Activated naive CD8-positive, alpha-beta T cell treated with anti-CD3 and anti-CD28 coated beads for 36 hours (primary cell): ENCODE data around the gene RAD50. TPM values are rescaled to one million over a fixed set of nuclear protein-coding genes. Genes with fewer than 3 reads are reported as not detected.
"Not testable (repeated sequence)": the region's sequence is repeated elsewhere in the genome, so short reads cannot be mapped to it uniquely, and the experiment has no call there.

ENCODE experiments used
- DNase-seq: peaks from one replicate; pipeline ENCODE4 v3.0.0; 2021
- H3K27ac Mint-ChIP-seq: one replicate; pipeline ENCODE4 v1.8.0; 2022; ENCODE audit warnings: mild to moderate bottlenecking, moderate library complexity, mixed read lengths
- H3K27me3 Mint-ChIP-seq: one replicate; pipeline ENCODE4 v1.8.0; 2022; ENCODE audit warnings: mild to moderate bottlenecking, mixed read lengths
- H3K36me3 Mint-ChIP-seq: one replicate; pipeline ENCODE4 v1.8.0; 2021; ENCODE audit warnings: mild to moderate bottlenecking, mixed read lengths
- H3K4me1 Mint-ChIP-seq: one replicate; pipeline ENCODE4 v1.8.0; 2021; ENCODE audit warnings: mixed read lengths
- H3K4me3 Mint-ChIP-seq: one replicate; pipeline ENCODE4 v1.8.0; 2022; ENCODE audit warnings: mild to moderate bottlenecking, moderate library complexity, mixed read lengths
- H3K9me3 Mint-ChIP-seq: one replicate; pipeline ENCODE4 v1.8.0; 2022; ENCODE audit warnings: mixed read lengths
- total RNA-seq, 2 experiments: library from RNA; stranded (reverse); gene quantifications; one replicate each; pipeline ENCODE4 v1.2.3, GENCODE V29; 2021

The RAD50 gene
- total RNA-seq, 2 experiments from 2014 or later: 40.7 to 49.1 TPM

GRCh38 chr5:132591145-132591544 is 34.4 kb downstream of the RAD50 start:
- H3K9me3 Mint-ChIP-seq: no peaks in the 10 kb centered on the region
- peaks cover 15% of the 10 kb centered on the region for H3K36me3 Mint-ChIP-seq

DNA sequence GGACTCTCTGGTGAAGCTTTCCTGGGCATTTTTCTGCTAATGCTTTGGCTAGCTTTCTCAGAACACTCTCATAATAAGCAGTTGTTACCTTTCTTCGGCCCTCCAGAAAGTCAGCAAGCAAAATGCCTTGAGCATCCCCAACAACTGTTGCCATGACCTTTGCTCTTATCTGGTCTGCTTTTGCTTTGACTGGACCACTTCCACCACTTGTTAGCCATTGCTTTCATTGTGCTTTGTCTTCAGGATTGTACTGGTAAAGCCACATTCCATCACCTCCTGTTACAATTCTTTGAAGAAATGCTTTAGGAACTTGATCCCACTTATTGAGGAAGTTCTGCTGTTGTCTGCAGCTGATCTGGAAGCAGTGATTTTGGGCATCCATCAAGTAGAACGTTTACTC is 35.7 kb downstream of the RAD50 start:
- H3K27ac Mint-ChIP-seq: no peak overlapping the region
- no peak overlapping the region for H3K4me3 Mint-ChIP-seq
- H3K27me3 Mint-ChIP-seq: no peaks in the 10 kb centered on the region
- no peaks in the 10 kb centered on the region for H3K9me3 Mint-ChIP-seq
- peaks cover 22% of the 10 kb centered on the region for H3K36me3 Mint-ChIP-seq
- DNase-seq: no peak
- H3K4me1 Mint-ChIP-seq: no peaks in the 10 kb centered on the region

More at GRCh38 chr5:132591145-132591544, 34.4 kb downstream of the RAD50 start:
- Mint-ChIP-seq H3K4me3 (no peak overlapping the region), H3K27ac (no peak overlapping the region), H3K27me3 (no peaks in the 10 kb centered on the region), H3K4me1 (peaks cover under 1% of the 10 kb centered on the region)
- no peak for DNase-seq

GRCh38 chr5:132594170-132594569 is 37.4 kb downstream of the RAD50 start:
- H3K27ac Mint-ChIP-seq: no peak overlapping the region
- no peak for DNase-seq
- no peaks in the 10 kb centered on the region for H3K4me1 Mint-ChIP-seq
- peaks cover 21% of the 10 kb centered on the region for H3K36me3 Mint-ChIP-seq
- no peaks in the 10 kb centered on the region for H3K27me3 Mint-ChIP-seq
- no peak overlapping the region for H3K4me3 Mint-ChIP-seq
- H3K9me3 Mint-ChIP-seq: no peaks in the 10 kb centered on the region

- no peak for DNase-seq
- Mint-ChIP-seq H3K27me3 (no peaks in the 10 kb centered on the region), H3K9me3 (no peaks in the 10 kb centered on the region), H3K4me1 (no peaks in the 10 kb centered on the region), H3K4me3 (no peak overlapping the region), H3K36me3 (peaks cover 19% of the 10 kb centered on the region), H3K27ac (no peak overlapping the region)
Observed at GRCh38 chr5:132595624-132596023, 38.8 kb downstream of the RAD50 start.

GRCh38 chr5:132601071-132601728 is 44.4 kb downstream of the RAD50 start:
- peak overlapping the region; percentile 45 for H3K27ac Mint-ChIP-seq
- no peaks in the 10 kb centered on the region for H3K27me3 Mint-ChIP-seq
- H3K4me3 Mint-ChIP-seq: no peak overlapping the region
- no peaks in the 10 kb centered on the region for H3K4me1 Mint-ChIP-seq
- H3K9me3 Mint-ChIP-seq: no peaks in the 10 kb centered on the region
- H3K36me3 Mint-ChIP-seq: peaks cover 30% of the 10 kb centered on the region
- no peak for DNase-seq

DNA sequence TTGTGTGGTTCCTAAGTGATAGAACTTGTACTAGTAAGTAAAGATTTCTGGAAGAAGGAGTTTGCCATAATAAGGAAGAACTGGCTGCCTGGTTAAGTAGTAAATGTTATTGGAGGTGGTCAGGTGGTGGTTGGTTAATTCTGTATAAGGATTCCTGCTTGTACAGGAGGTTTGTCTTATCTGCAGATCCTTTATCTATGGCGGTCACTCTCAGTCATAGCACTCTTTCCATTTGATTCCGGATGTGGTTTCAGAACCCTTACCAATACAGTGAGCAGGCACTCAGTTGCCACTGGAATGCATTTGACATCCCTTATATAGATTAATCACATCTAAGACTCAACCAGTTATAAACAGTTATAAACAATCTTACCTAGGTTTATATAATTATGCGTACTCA is 50.3 kb downstream of the RAD50 start:
- H3K27me3 Mint-ChIP-seq: no peaks in the 10 kb centered on the region
- no peak overlapping the region for H3K27ac Mint-ChIP-seq
- no peak overlapping the region for H3K4me3 Mint-ChIP-seq
- peaks cover 2% of the 10 kb centered on the region for H3K9me3 Mint-ChIP-seq
- DNase-seq: no peak
- peaks cover 41% of the 10 kb centered on the region for H3K36me3 Mint-ChIP-seq
- H3K4me1 Mint-ChIP-seq: no peaks in the 10 kb centered on the region

GRCh38 chr5:132608107-132608506 is 51.3 kb downstream of the RAD50 start:
- no peak for DNase-seq
- H3K27me3 Mint-ChIP-seq: no peaks in the 10 kb centered on the region
- peaks cover 42% of the 10 kb centered on the region for H3K36me3 Mint-ChIP-seq
- no peak overlapping the region for H3K27ac Mint-ChIP-seq
- peaks cover 2% of the 10 kb centered on the region for H3K9me3 Mint-ChIP-seq
- H3K4me1 Mint-ChIP-seq: no peaks in the 10 kb centered on the region
- no peak overlapping the region for H3K4me3 Mint-ChIP-seq

DNA sequence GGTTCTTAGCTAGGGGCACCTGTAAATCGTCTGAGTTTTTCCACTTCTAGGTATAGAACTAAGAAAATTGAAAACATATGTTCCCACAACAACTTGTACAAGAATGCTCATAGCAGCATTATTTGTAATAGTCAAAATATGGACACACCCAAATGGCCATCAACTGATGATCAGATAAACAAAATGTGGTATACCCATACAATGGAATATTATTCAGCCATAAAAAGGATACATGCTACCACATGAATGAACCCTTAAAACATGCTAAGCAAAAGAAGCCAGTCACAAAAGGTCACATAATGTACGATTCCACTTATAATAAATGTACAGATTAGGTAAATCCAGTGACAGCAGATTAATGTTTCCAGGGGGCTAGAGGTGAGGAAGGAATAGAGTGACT is 55.2 kb downstream of the RAD50 start:
- H3K36me3 Mint-ChIP-seq: peaks cover 27% of the 10 kb centered on the region
- no peak for DNase-seq
- no peaks in the 10 kb centered on the region for H3K27me3 Mint-ChIP-seq
- H3K9me3 Mint-ChIP-seq: peaks cover 2% of the 10 kb centered on the region
- no peak overlapping the region for H3K4me3 Mint-ChIP-seq
- H3K27ac Mint-ChIP-seq: no peak overlapping the region
- no peaks in the 10 kb centered on the region for H3K4me1 Mint-ChIP-seq

- Mint-ChIP-seq H3K4me1 (no peaks in the 10 kb centered on the region), H3K9me3 (peaks cover 2% of the 10 kb centered on the region), H3K36me3 (peaks cover 27% of the 10 kb centered on the region), H3K27me3 (no peaks in the 10 kb centered on the region), H3K27ac (no peak overlapping the region), H3K4me3 (no peak overlapping the region)
- DNase-seq: no peak
Observed at GRCh38 chr5:132612846-132613245, 56.1 kb downstream of the RAD50 start.

DNA sequence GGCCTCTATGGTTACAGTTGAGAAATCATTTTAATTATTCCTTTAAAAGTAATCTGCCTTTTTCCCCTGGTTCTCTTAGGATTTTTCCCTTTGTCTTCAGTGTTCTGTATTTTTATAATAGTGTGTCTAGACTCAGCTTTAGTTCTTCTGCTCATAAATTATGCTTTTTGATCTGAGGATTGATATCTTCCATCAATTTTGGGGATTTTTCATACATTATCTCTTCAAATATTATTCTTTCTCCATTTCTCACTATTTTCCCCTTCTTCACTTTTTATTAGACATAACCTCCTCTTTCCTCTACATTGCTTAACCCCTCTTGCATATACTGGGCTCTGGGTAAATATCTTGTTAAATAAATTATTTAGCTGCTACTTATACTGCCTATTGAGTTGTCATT is 64.9 kb downstream of the RAD50 start:
- no peaks in the 10 kb centered on the region for H3K27me3 Mint-ChIP-seq
- H3K4me1 Mint-ChIP-seq: peaks cover 4% of the 10 kb centered on the region
- no peak overlapping the region for H3K4me3 Mint-ChIP-seq
- H3K36me3 Mint-ChIP-seq: peaks cover 37% of the 10 kb centered on the region
- DNase-seq: no peak
- H3K9me3 Mint-ChIP-seq: no peaks in the 10 kb centered on the region
- no peak overlapping the region for H3K27ac Mint-ChIP-seq

- Mint-ChIP-seq H3K36me3 (peaks cover 37% of the 10 kb centered on the region), H3K27me3 (no peaks in the 10 kb centered on the region), H3K27ac (peak overlapping the region; percentile 60), H3K4me3 (no peak overlapping the region), H3K4me1 (peaks cover 4% of the 10 kb centered on the region), H3K9me3 (no peaks in the 10 kb centered on the region)
- no peak for DNase-seq
Observed at GRCh38 chr5:132622608-132623007, 65.8 kb downstream of the RAD50 start.

- DNase-seq: no peak
- Mint-ChIP-seq H3K27ac (no peak overlapping the region), H3K9me3 (no peaks in the 10 kb centered on the region), H3K4me1 (peaks cover 11% of the 10 kb centered on the region), H3K4me3 (no peak overlapping the region), H3K27me3 (no peaks in the 10 kb centered on the region), H3K36me3 (peaks cover 34% of the 10 kb centered on the region)
Observed at GRCh38 chr5:132627470-132627869, 70.7 kb downstream of the RAD50 start.

DNA sequence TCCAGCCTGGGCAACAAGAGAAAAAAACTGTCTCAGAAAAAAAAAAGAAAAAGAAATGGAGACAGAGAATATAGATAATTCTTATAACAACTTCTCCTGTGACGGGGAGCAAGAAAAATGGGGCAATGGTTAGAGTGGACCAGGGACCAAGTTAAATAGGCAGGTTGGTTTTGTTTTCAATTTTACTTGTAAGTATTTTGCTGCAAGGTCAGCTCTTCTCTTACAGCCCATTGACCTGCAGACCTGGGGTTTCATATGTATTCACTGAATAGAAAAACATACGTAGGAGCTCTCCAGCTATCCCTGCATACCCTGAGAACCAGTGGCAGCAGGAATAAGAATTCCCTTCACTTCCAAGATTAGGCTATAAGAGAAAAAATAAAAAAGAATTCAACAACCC is 72.0 kb downstream of the RAD50 start:
- DNase-seq: no peak
- no peaks in the 10 kb centered on the region for H3K9me3 Mint-ChIP-seq
- H3K36me3 Mint-ChIP-seq: peaks cover 23% of the 10 kb centered on the region
- H3K4me1 Mint-ChIP-seq: peaks cover 7% of the 10 kb centered on the region
- H3K4me3 Mint-ChIP-seq: no peak overlapping the region
- H3K27me3 Mint-ChIP-seq: no peaks in the 10 kb centered on the region
- no peak overlapping the region for H3K27ac Mint-ChIP-seq

- Mint-ChIP-seq H3K27ac (peak overlapping the region; percentile 36), H3K27me3 (no peaks in the 10 kb centered on the region), H3K4me1 (peaks cover 7% of the 10 kb centered on the region), H3K36me3 (peaks cover 24% of the 10 kb centered on the region), H3K9me3 (no peaks in the 10 kb centered on the region), H3K4me3 (no peak overlapping the region)
- no peak for DNase-seq
Observed at GRCh38 chr5:132629230-132629944, 72.6 kb downstream of the RAD50 start.

DNA sequence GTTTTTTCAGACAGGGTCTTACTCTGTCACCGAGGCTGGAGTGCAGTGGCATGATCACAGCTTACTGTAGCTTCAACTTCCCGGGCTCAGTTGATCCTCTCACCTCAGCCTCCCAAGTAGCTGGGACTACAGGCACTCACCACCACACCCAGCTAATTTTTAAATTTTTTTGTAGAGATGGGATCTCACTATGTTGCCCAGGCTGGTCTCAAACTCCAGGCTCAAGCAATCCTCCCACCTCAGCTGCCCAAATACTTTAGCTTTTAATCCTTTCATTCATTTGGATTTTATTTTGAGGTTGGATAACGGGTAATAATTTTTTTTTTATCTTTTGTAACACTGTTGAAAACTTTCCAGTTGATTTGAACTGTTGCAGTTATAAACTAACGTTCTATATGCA is 76.8 kb downstream of the RAD50 start:
- not testable (repeated sequence) for H3K9me3 Mint-ChIP-seq, H3K27ac Mint-ChIP-seq, H3K4me3 Mint-ChIP-seq, H3K27me3 Mint-ChIP-seq, DNase-seq
- Mint-ChIP-seq H3K4me1 (peaks cover 32% of the 10 kb centered on the region), H3K36me3 (peaks cover 41% of the 10 kb centered on the region)

- peaks cover 47% of the 10 kb centered on the region for H3K36me3 Mint-ChIP-seq
- H3K27me3 Mint-ChIP-seq: no peaks in the 10 kb centered on the region
- peak overlapping the region; percentile 83 for H3K27ac Mint-ChIP-seq
- H3K4me3 Mint-ChIP-seq: peak overlapping the region; percentile 27
- no peaks in the 10 kb centered on the region for H3K9me3 Mint-ChIP-seq
- no peak for DNase-seq
- peaks cover 52% of the 10 kb centered on the region for H3K4me1 Mint-ChIP-seq
Observed at GRCh38 chr5:132635873-132636272, 79.1 kb downstream of the RAD50 start.
